Measurements from ENCODE around the gene SPEG. TPM values are rescaled to one million over a fixed set of nuclear protein-coding genes. Genes with fewer than 3 reads are reported as not detected.
A peak's percentile ranks its signal among the peaks of the same experiment; 100 is the strongest.

Gene SPEG
- total RNA-seq, 4 donors from 2014 or later, result 6.7 to 10.2 (median 8.1) TPM

DNA sequence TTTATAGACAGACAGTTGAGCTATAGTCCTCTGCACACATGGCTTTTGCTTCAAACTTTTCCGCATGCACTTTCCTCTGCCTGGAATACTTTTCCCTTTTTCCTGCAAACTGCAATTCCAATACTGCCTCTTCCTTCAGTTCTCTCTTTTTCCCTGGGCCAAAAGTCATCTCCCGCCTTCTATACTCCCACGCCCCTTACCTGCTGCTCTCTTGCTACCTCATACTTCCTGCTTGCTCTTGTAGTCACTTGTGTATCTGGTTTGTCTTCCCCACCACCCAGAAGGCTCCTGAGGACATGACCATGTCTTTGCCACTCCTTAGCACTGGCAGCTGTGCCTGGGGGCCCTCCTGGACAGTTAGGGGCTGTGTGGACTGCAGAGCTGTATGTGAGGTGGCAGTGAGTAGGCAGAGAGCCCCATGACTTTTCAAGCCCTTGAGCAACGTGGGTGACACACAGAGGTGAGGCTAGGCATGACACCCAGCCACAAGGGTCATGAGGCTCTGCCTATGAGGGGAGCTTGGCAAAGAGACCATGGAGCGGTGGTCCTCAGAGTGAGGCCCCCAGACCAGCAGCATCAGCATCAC lies 23.2 kb downstream of the SPEG start:
- no peak for DNase-seq (ENCODE audit: low spot score in 2 of 2)
- Histone ChIP-seq H3K27ac (no peak overlapping the region), H3K4me3 (no peak overlapping the region), H3K36me3 (no peaks in the 10 kb centered on the region), H3K27me3 (peaks cover 0 to 27% of the 10 kb centered on the region in 2 donors), H3K9me3 (no peaks in the 10 kb centered on the region), H3K4me1 (peaks cover 0 to 36% (median 4%) of the 10 kb centered on the region in 4 donors)
- WGBS, 2 donors, result 79 to 80% methylated on average over 5 of the region's 5 CpGs
- TF ChIP-seq POLR2A (IDR thresholded peaks at IDR 0.05), result no peak
- TF ChIP-seq EP300 (IDR thresholded peaks at IDR 0.05), result no peak
- TF ChIP-seq CTCF (IDR thresholded peaks at IDR 0.05), result no peak

DNA sequence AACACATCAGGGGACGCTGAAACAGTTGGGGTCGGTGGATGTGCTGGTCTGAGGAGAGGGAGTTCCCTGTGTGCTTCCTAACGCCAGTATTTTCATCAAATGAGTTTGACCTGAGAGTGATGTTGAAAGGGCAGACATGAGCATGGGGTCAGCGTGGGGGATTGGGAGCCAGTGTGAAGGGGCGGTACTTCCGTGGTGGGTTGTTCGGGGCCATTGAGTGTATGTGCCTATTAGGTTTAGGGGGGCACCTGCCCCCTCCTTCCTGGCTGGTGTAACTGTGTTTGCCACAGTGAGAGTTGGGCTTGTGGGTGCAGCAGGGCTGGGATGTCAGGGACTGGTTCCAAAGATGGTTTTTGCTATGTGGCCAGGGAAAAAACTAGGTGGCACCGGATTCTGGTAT lies 24.4 kb downstream of the SPEG start:
- H3K4me1 ChIP-seq, result peaks cover 0 to 25% (median 4%) of the 10 kb centered on the region in 4 donors
- no peaks in the 10 kb centered on the region for H3K9me3 ChIP-seq
- 78 to 87% methylated on average over 8 of the region's 8 CpGs for WGBS, 2 donors
- no peak for TF ChIP-seq POLR2A (IDR thresholded peaks at IDR 0.05)
- TF ChIP-seq CTCF (IDR thresholded peaks at IDR 0.05), result no peak
- no peak for TF ChIP-seq EP300 (IDR thresholded peaks at IDR 0.05)
- H3K27ac ChIP-seq, result no peak overlapping the region
- no peaks in the 10 kb centered on the region for H3K36me3 ChIP-seq
- peaks cover 0 to 23% of the 10 kb centered on the region in 2 donors for H3K27me3 ChIP-seq
- H3K4me3 ChIP-seq, result no peak overlapping the region
- no peak for DNase-seq (ENCODE audit: low spot score in 2 of 2)

GRCh38 chr2:219459460-219460311 lies 25.0 kb downstream of the SPEG start:
- DNase-seq (ENCODE audit: low spot score in 2 of 2), result peak in 1 of 2 donors; percentile 40
- H3K36me3 ChIP-seq, result no peaks in the 10 kb centered on the region
- peak overlapping the region in 2 of 4 donors; percentile 28 to 59 for H3K27ac ChIP-seq
- H3K4me1 ChIP-seq, result peaks cover 0 to 23% (median 4%) of the 10 kb centered on the region in 4 donors
- H3K27me3 ChIP-seq, result peaks cover 0 to 20% of the 10 kb centered on the region in 2 donors
- H3K4me3 ChIP-seq, result no peak overlapping the region
- 41 to 52% methylated on average over 12 to 13 of the region's 14 CpGs for WGBS, 2 donors
- TF ChIP-seq CTCF (IDR thresholded peaks at IDR 0.05), result peak; percentile 71 to 87 (median 75)
- TF ChIP-seq POLR2A (IDR thresholded peaks at IDR 0.05), result no peak
- no peaks in the 10 kb centered on the region for H3K9me3 ChIP-seq

GRCh38 chr2:219460424-219460926 lies 25.8 kb downstream of the SPEG start:
- Histone ChIP-seq H3K4me3 (no peak overlapping the region), H3K9me3 (no peaks in the 10 kb centered on the region), H3K27ac (peak overlapping the region in 2 of 4 donors; percentile 28 to 59), H3K27me3 (peaks cover 0 to 20% of the 10 kb centered on the region in 2 donors), H3K36me3 (no peaks in the 10 kb centered on the region), H3K4me1 (peaks cover 0 to 23% (median 4%) of the 10 kb centered on the region in 4 donors)
- 27 to 28% methylated on average over 15 to 18 of the region's 18 CpGs for WGBS, 2 donors
- TF ChIP-seq POLR2A (IDR thresholded peaks at IDR 0.05) (no peak), EP300 (IDR thresholded peaks at IDR 0.05) (no peak), CTCF (IDR thresholded peaks at IDR 0.05) (no peak)
- DNase-seq (ENCODE audit: low spot score in 2 of 2), result no peak

DNA sequence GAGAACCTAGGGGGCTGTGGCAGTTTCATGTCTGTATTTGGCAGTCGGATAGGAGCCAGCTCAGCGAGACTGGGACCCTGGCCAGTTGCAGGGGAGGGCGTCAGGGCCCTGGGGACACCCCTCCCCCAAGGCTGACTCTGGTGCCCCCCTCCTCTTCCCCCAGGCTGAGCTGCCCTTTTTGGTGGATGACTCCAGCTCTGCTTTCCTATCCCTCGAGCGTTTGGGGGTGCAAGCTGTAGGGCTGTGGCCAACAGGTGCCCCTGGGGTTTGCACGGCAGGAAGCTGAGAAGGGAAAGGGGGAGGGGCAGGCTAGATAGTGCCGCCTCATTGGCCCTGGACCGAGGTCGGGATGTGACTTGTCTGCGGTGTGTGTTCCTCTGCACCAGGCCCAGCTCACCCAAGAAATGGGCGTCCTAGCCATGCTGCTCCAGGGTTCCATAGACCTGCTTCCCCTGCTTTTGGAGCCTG lies 26.4 kb downstream of the SPEG start:
- Histone ChIP-seq H3K4me3 (no peak overlapping the region), H3K36me3 (no peaks in the 10 kb centered on the region), H3K9me3 (no peaks in the 10 kb centered on the region), H3K27ac (no peak overlapping the region), H3K27me3 (peaks cover 0 to 20% of the 10 kb centered on the region in 2 donors), H3K4me1 (peaks cover 0 to 23% (median 4%) of the 10 kb centered on the region in 4 donors)
- no peak for TF ChIP-seq POLR2A (IDR thresholded peaks at IDR 0.05)
- TF ChIP-seq EP300 (IDR thresholded peaks at IDR 0.05), result no peak
- no peak for TF ChIP-seq CTCF (IDR thresholded peaks at IDR 0.05)
- no peak for DNase-seq (ENCODE audit: low spot score in 2 of 2)
- WGBS, 2 donors, result 31 to 34% methylated on average over 8 to 10 of the region's 11 CpGs

All from tibial nerve (tissue), 4 donors.